Parathyroid adenoma (tissue), 2 donors: ENCODE data around the gene RHOBTB1.

Source experiments
- H2AFZ ChIP-seq: fragments of 300-600 bp; sonication (generic); one replicate; pipeline ENCODE4 v1.7.0; 2017; ENCODE audit warnings: antibody characterized with exemption, mild to moderate bottlenecking
- H3K27ac ChIP-seq: fragments of 300-600 bp; sonication (generic); one replicate; pipeline ENCODE4 v1.7.0; 2017
- H3K27me3 ChIP-seq: fragments of 300-600 bp; sonication (generic); one replicate; pipeline ENCODE4 v1.7.0; 2017; ENCODE audit warnings: low read length; ENCODE audit not compliant: control insufficient read depth, insufficient read depth
- H3K36me3 ChIP-seq: fragments of 300-600 bp; sonication (generic); one replicate; pipeline ENCODE4 v1.7.0; 2017; ENCODE audit warnings: low read length; ENCODE audit not compliant: control insufficient read depth, insufficient read depth
- H3K4me1 ChIP-seq: fragments of 300-600 bp; sonication (generic); one replicate; pipeline ENCODE4 v1.7.0; 2017; ENCODE audit warnings: control low read depth
- H3K4me2 ChIP-seq: fragments of 300-600 bp; sonication (generic); one replicate; pipeline ENCODE4 v1.7.0; 2017; ENCODE audit warnings: low read length
- H3K4me3 ChIP-seq: fragments of 300-600 bp; sonication (generic); one replicate; pipeline ENCODE4 v1.7.0; 2017; ENCODE audit warnings: low read depth, low read length
- H3K79me2 ChIP-seq: fragments of 300-600 bp; sonication (generic); one replicate; pipeline ENCODE4 v1.7.0; 2017; ENCODE audit warnings: control low read depth
- H3K9ac ChIP-seq: fragments of 300-600 bp; sonication (generic); one replicate; pipeline ENCODE4 v1.7.0; 2017; ENCODE audit warnings: mild to moderate bottlenecking
- H3K9me3 ChIP-seq: fragments of 300-600 bp; sonication (generic); one replicate; pipeline ENCODE4 v1.7.0; 2017; ENCODE audit warnings: low read length; ENCODE audit not compliant: control insufficient read depth
- TF ChIP-seq, protein P1 (sequence below): fragments of 300-600 bp; sonication (generic); IDR thresholded peaks from one replicate; pipeline ENCODE4 v1.7.0; 2017; ENCODE audit warnings: antibody characterized with exemption, mild to moderate bottlenecking
- donor health status: primary hyperparathyroidism.

Gene RHOBTB1

GRCh38 chr10:60943316-60944057, 498 bp downstream of the RHOBTB1 start:
- TF ChIP-seq, protein P1, sequence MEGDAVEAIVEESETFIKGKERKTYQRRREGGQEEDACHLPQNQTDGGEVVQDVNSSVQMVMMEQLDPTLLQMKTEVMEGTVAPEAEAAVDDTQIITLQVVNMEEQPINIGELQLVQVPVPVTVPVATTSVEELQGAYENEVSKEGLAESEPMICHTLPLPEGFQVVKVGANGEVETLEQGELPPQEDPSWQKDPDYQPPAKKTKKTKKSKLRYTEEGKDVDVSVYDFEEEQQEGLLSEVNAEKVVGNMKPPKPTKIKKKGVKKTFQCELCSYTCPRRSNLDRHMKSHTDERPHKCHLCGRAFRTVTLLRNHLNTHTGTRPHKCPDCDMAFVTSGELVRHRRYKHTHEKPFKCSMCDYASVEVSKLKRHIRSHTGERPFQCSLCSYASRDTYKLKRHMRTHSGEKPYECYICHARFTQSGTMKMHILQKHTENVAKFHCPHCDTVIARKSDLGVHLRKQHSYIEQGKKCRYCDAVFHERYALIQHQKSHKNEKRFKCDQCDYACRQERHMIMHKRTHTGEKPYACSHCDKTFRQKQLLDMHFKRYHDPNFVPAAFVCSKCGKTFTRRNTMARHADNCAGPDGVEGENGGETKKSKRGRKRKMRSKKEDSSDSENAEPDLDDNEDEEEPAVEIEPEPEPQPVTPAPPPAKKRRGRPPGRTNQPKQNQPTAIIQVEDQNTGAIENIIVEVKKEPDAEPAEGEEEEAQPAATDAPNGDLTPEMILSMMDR: no peak
- Histone ChIP-seq H3K79me2 (no peaks in the 10 kb centered on the region), H3K9me3 (no peaks in the 10 kb centered on the region), H3K36me3 (no peaks in the 10 kb centered on the region), H3K9ac (peak overlapping the region; percentile 62), H3K4me3 (peak overlapping the region; percentile 66), H2AFZ (peak overlapping the region; percentile 98), H3K4me2 (peak overlapping the region; percentile 95), H3K4me1 (peaks cover 6% of the 10 kb centered on the region), H3K27ac (peak overlapping the region; percentile 92), H3K27me3 (no peaks in the 10 kb centered on the region)

DNA sequence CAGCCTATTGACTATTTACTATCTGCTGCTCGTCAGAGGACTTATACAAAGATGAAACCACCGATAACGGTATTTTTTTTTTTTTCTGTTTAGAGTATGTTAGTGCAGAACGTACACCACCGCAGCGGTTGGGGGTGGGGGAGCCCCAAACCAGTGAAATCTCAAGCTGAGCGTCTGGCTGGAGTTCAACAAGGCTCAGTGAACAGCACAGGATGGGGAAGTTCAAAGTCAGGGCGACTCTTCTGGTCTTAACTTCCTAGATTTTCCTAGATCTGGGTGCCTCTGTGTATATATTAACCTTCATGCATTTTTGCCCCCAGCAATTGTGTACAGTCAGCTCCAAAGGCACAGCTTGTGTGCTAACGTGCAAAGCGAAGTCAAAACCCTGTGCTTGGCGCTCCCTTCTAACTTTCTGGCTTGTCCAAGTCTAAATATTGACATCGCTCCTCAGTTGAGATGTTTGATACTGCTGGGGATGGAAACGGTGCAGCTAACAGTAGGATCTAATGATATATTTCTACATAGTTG, 1.1 kb downstream of the RHOBTB1 start:
- Histone ChIP-seq H3K4me3 (peak overlapping the region; percentile 66), H3K4me1 (peaks cover 11% of the 10 kb centered on the region), H3K27ac (peak overlapping the region; percentile 92), H3K4me2 (peak overlapping the region; percentile 95), H3K27me3 (no peaks in the 10 kb centered on the region), H3K9me3 (no peaks in the 10 kb centered on the region), H3K9ac (no peak overlapping the region), H3K79me2 (no peaks in the 10 kb centered on the region), H3K36me3 (no peaks in the 10 kb centered on the region), H2AFZ (peak overlapping the region; percentile 98)
- TF ChIP-seq, protein P1: no peak

DNA sequence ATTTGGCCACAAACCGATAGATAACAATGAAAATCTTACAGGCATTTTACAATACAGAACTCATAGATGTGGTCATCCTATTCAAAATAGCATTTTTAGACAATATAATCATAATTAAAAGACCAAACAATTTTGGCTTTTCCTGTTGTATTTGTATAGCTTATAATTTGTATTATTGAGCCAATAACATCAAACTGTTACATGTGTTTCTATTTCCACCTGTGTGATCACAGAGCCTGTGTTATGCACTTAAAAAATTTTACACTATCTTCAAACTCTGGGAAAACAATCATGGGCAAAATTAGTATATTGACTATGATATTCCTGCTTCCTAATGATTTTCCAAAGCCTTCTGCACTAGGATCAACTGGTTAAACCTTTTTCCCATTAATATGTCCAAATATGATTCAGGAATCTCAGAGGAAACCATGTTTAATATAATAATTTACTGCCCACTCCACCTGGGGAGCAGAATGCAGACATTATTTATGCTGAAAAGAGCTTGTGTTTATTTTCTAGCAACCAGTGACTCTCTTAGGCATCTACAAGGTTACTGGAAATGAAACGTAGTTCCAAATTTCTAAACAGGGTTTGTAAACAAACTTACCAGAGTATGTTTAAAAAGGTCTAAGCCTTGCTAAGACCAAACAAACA, 1.7 kb downstream of the RHOBTB1 start:
- Histone ChIP-seq H3K79me2 (no peaks in the 10 kb centered on the region), H3K9me3 (no peaks in the 10 kb centered on the region), H3K4me1 (peaks cover 13% of the 10 kb centered on the region), H3K4me2 (peak overlapping the region; percentile 95), H2AFZ (peak overlapping the region; percentile 98), H3K9ac (no peak overlapping the region), H3K4me3 (peak overlapping the region; percentile 66), H3K27ac (peak overlapping the region; percentile 92), H3K27me3 (no peaks in the 10 kb centered on the region), H3K36me3 (no peaks in the 10 kb centered on the region)
- TF ChIP-seq, protein P1: no peak

DNA sequence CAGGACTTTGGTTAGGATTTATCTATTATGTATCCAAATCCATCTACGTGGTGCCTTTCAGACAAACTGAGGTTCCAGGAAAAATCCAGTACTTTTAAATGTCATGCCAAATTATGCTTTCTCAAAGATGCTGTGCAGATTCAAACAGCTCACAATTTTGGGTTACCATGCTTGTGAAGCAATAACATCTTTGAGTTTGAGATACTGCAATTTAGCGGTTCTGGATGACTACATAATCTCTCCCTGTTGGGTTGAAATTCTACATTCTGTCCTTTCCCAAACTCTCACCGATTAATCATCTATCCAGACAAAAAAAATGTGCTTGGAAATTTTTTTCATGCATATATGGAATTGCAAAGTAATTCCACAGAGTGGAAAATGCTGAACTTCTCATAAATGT, 3.5 kb downstream of the RHOBTB1 start:
- H3K36me3 ChIP-seq: no peaks in the 10 kb centered on the region
- H3K9me3 ChIP-seq: no peaks in the 10 kb centered on the region
- H3K27me3 ChIP-seq: no peaks in the 10 kb centered on the region
- H3K27ac ChIP-seq: no peak overlapping the region
- H2AFZ ChIP-seq: no peak overlapping the region
- peaks cover 13% of the 10 kb centered on the region for H3K4me1 ChIP-seq
- H3K9ac ChIP-seq: no peak overlapping the region
- TF ChIP-seq, protein P1: no peak
- no peak overlapping the region for H3K4me3 ChIP-seq
- H3K79me2 ChIP-seq: no peaks in the 10 kb centered on the region
- no peak overlapping the region for H3K4me2 ChIP-seq
